HG03354 (cell line): ENCODE data around the gene OR5L2.
"Not testable (repeated sequence)": the region's sequence is repeated elsewhere in the genome, so short reads cannot be mapped to it uniquely, and the experiment has no call there.

Source experiments
- ATAC-seq: cut with Tn5 transposase; IDR thresholded peaks from one replicate; pipeline ENCODE4 v1.9.1; 2021; ENCODE audit warnings: mild to moderate bottlenecking; ENCODE audit not compliant: unreplicated experiment, poor library complexity, severe bottlenecking

The OR5L2 gene

GRCh38 chr11:55826919-55827318 is at the start of gene OR5L2:
Gene OR5L2 (plus strand): TSS chr11:55827219. CDS start chr11:55827219, 0 bp downstream.
- ATAC-seq: no peak

GRCh38 chr11:55791606-55792005 is 35.4 kb upstream of the OR5L2 start:
- ATAC-seq: no peak

- no peak for ATAC-seq
Measured at GRCh38 chr11:55793321-55793720, 33.7 kb upstream of the OR5L2 start.

- no peak for ATAC-seq
Measured at GRCh38 chr11:55795256-55795655, 31.8 kb upstream of the OR5L2 start, which contains the start of gene OR5D14. Gene OR5D14 (plus strand): TSS chr11:55795556. CDS start chr11:55795556, 0 bp downstream.

- ATAC-seq: no peak
Measured at GRCh38 chr11:55806248-55806647, 20.8 kb upstream of the OR5L2 start.

- ATAC-seq: no peak
Measured at GRCh38 chr11:55811067-55811466, 16.0 kb upstream of the OR5L2 start, which contains the start of gene OR5L1. Gene OR5L1 (plus strand): TSS chr11:55811367. CDS start chr11:55811467, 100 bp downstream.

- no peak for ATAC-seq
Measured at GRCh38 chr11:55819330-55819729, 7.7 kb upstream of the OR5L2 start, which contains the start of gene OR5D18. Gene OR5D18 (plus strand): TSS chr11:55819630. CDS start chr11:55819630, 0 bp downstream.

GRCh38 chr11:55838452-55838851 is 11.4 kb downstream of the OR5L2 start, which contains the start of gene OR5D16:
Gene OR5D16 (plus strand): TSS chr11:55838752. CDS start chr11:55838752, 0 bp downstream.
- ATAC-seq: no peak

- no peak for ATAC-seq
Measured at GRCh38 chr11:55847453-55847852, 20.4 kb downstream of the OR5L2 start.

- no peak for ATAC-seq
Measured at GRCh38 chr11:55849037-55849436, 22.0 kb downstream of the OR5L2 start.

GRCh38 chr11:55852141-55852540 is 25.1 kb downstream of the OR5L2 start:
- no peak for ATAC-seq

- ATAC-seq: peak; percentile 48
Measured at GRCh38 chr11:55854704-55855103, 27.7 kb downstream of the OR5L2 start.

- not testable (repeated sequence) for ATAC-seq
Measured at GRCh38 chr11:55867354-55867753, 40.3 kb downstream of the OR5L2 start.

GRCh38 chr11:55872731-55873130 is 45.7 kb downstream of the OR5L2 start:
- not testable (repeated sequence) for ATAC-seq

GRCh38 chr11:55873146-55873545 is 46.1 kb downstream of the OR5L2 start:
- not testable (repeated sequence) for ATAC-seq
